NCI-H2171 (cell line): ENCODE data around the gene DSCAML1.
"Not testable (repeated sequence)": the region's sequence is repeated elsewhere in the genome, so short reads cannot be mapped to it uniquely, and the experiment has no call there.

Experiments used
- DNase-seq: peaks from one replicate; lab custom pipeline; 2025; lab: John Stamatoyannopoulos, UW

DSCAML1 gene

GRCh38 chr11:117794772-117795629 lies 2.0 kb downstream of the DSCAML1 start:
- no peak for DNase-seq

- DNase-seq = no peak
These were observed 2.9 kb downstream of the DSCAML1 start for GRCh38 chr11:117794135-117794534.

DNA sequence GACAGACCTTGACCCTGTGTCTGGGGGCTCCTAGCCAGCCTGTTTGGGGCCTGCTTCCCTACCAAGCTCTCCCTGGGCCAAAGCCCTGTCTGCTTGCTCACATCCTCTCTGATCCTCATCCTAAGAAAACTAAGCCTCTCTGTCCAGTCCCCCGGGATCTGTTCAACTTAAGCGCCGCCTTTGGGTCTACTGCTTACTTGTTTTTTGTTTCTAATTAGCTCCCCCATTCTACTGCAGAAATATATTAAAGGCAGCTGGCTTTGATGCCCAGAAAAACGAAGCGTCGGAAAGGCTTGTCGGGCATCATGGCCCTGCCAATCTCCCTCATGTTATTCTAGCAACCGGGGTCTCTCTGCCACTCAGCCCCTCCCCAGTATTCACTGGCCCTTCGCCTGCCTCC lies 3.4 kb downstream of the DSCAML1 start:
- no peak for DNase-seq

DNA sequence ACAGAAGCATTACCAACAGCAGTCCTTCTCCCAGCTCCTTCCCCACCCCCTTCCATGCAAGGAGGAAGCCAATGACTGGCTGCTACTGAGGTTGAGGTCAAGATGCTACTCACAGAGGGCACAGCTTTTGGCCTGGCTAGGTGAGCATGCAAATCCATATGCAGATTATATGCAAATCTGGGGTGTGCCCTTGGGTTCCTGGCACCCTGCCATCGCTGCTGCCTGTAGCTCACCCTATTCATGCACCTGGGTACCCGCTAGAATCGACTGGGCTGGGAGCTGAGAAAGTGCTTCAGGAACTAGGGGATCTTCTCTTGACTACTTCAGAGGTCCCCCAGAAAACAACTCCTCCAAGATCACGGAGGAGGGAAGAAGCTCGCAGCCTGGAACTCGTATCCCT lies 4.0 kb downstream of the DSCAML1 start:
- no peak for DNase-seq

- no peak for DNase-seq
These were observed 4.8 kb downstream of the DSCAML1 start for GRCh38 chr11:117792241-117792640.

DNA sequence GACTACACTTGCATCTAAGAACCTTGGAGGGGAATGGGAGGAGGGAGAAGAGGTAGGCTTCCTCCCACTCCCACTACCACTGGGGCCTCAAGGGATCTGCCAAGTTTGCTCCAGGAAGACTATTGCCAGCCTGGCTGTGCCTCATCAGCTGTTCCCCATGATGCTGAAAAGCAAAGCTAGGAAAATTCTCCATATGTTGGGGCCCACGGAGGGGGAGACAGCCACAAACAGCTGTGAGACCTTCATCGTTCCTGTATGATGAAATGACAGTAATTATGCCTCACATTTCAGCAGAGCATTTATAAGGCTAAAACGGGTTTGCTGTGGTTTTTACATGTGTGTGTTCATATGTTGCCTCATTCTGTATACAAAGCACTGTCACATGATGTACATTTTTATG lies 6.7 kb downstream of the DSCAML1 start:
- no peak for DNase-seq

GRCh38 chr11:117789241-117789640 lies 7.8 kb downstream of the DSCAML1 start:
- no peak for DNase-seq

- DNase-seq = no peak
These were observed 10.7 kb downstream of the DSCAML1 start for GRCh38 chr11:117786135-117786870.

GRCh38 chr11:117782101-117782500 lies 14.9 kb downstream of the DSCAML1 start:
- no peak for DNase-seq

DNA sequence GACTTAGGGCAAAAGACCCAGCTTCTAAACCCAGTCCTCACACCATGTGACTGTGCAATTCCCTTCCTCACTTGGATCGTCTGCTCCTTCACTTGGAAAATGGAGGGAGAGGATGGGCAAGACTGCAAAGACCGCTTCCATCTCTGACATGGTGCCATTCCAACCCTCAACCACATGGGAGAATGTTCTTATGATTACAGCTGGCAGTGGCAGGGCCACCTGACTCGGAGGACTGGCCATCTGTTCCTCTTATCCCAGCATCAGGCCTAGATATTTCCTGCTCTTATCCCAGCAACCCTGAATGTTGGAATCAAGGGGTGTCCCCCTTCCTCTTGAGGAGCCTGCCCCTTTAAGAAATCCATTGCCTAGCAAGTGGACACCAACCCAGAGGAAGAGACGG lies 15.4 kb downstream of the DSCAML1 start:
- no peak for DNase-seq

DNA sequence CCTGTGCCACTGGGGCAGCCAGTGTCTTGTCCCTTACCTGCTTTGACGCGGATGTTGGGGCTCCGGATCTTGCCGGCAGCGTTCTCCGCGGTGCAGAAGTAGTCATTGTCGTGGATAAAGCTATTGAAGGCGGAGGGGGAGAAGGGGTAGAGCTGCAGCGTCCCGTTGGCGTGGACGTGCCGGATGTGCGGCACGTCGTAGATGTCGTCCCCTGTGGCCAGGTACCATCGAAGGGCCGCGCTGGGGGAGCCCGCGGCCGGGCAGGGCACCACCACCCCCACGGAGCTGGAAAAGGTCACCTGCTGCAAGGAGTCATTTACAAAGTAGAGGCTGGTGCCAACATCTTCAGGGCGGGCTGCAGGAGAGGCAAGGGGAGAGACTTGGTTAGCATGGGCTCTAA lies 16.6 kb downstream of the DSCAML1 start:
- DNase-seq = no peak

- no peak for DNase-seq
These were observed 22.5 kb downstream of the DSCAML1 start for GRCh38 chr11:117774553-117774952.

DNA sequence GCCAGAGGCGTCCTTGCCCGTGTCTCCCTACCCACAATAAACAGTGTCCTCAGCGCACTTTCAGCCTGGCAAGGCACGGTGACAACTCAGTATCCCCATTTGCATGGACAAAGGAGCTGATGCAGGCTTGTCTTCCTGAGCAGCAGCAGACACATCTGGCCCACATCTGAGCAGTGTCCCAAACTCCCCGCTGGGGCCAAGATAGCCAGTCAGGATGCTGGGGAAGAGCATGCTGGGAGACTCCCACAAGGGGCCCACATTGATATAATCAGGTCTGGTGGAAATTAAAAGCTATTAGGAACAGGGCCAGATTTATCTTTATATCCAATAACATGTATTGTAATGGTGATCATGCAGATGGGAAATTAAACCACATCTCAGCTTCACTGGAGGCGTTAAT lies 24.7 kb downstream of the DSCAML1 start:
- no peak for DNase-seq

GRCh38 chr11:117771841-117772240 lies 25.2 kb downstream of the DSCAML1 start:
- no peak for DNase-seq

GRCh38 chr11:117771197-117771596 lies 25.8 kb downstream of the DSCAML1 start:
- no peak for DNase-seq

DNA sequence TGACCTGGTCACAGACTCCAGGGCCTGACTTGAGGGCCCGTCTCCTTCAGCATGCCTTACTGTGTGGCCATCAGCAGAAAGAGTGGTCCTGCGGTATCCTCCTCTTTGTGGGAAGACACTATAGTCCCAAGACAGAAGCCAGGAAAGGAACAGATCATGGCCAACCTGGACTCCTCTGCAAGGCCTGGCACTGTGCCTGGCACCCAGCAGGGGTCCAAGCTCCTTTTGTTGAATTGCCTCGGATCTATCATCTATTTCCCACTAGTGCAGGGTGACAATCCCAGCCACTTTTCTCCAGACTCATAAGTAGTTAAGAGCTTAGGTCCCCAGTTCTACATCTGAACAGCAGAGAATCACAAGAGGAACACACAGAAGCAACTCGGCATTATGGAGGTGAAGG lies 27.0 kb downstream of the DSCAML1 start:
- DNase-seq = no peak

GRCh38 chr11:117769533-117769932 lies 27.5 kb downstream of the DSCAML1 start:
- DNase-seq = no peak

- no peak for DNase-seq
These were observed 28.5 kb downstream of the DSCAML1 start for GRCh38 chr11:117768506-117768905.

DNA sequence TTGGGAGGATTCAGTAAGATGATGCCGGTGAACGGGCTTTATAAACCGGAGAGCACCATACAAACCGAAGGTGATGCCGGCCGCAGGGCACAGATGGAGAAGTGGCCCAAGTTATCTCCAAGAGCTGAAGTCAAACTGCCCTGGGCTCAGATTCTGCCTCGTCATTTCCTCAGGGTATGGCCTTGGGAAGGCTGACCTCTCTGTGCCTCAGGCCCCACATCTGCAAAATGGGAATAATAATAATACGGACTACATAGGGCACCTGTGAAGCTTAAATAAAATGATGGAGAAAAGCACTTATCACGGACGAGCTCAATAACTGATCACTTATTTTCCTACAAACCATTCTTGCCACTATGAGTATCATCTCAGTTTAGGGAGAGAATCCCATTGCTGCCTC lies 29.9 kb downstream of the DSCAML1 start:
- DNase-seq = no peak

DNA sequence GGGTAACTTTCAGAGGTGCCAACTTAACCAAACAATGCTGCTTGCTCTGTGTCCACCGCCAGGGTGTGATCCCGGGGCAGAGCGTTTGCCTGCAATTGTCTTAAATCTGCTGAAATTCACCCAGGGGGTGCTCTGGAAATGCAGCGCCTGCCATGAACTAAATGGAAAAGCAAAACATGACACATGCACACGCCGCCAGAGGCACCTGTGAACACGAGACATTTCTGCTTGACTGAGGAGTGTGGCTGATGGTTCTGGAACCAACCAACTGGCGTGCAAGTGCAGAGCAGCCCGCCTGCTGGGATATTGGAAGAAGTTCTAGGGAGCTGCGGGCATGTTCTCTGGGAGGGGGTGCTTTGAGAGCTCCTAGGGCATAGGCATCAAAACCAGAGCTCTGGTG lies 30.4 kb downstream of the DSCAML1 start:
- DNase-seq = no peak

DNA sequence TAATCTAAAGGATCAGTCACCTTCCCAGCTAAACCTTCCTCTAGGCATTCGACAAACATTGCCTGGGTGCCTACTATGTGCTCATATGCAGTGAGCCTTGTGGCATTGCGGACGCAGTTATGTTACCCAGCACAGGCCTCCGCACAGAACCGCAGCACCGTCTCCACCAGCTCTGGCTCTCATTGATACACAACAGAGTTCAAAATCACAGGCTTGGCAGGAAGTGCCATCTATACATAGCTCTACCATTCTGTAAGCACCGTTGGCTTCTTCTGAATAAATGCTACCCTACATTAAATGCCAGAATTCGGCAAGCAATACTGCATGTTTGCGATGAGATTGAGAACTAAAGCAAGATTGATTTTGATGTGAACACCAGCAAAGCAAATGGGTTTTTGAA lies 31.0 kb downstream of the DSCAML1 start:
- no peak for DNase-seq

DNA sequence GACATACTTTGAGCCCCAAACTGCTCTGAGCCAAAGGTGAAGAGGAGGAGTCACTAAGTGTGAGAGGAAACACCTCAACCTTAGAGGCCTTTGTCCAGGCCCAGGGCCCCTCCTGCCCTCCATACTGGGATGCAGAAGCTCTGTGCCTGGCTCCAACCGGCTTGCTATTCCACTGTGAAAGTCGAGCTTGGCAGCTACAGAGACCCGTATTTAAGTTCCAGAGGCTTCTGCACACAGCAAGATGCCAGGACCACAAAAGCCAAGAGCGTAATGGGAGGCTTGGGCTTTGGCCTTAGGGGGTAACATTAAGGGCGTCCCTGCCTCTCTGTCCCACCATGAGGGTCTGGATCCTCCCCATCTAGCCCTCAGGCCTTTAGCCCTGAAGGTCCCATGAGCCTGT lies 31.9 kb downstream of the DSCAML1 start:
- no peak for DNase-seq

DNA sequence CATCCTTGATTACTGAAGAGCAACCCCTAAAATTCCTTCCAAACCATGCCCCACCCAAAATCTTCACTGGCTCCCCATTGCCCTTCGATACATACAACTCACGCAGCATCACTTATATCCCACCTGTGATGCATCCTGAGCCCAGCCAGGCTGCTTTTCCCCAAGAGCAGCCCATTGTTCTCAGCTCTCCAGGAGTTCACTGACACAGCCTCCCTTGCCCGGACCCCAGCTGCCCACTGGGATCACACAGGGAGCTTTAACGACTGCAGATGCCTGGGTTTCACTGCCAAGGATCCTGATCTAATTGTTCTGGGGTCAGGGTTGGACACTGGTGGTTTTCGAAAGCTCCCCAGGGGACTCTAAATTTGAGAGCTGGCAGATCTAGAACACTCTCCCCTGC lies 33.6 kb downstream of the DSCAML1 start:
- DNase-seq = not testable (repeated sequence)
